22Rv1 (cell line): ENCODE data around the gene KIAA0232.

Source experiments
- CTCF ChIP-seq: fragments of 450-650 bp; IDR thresholded peaks from 2 replicates; pipeline ENCODE4 v1.5.1; 2017; ENCODE audit warnings: mild to moderate bottlenecking
- ZFX ChIP-seq: fragments of 450-650 bp; IDR thresholded peaks from 2 replicates; pipeline ENCODE4 v1.6.1; 2017; ENCODE audit warnings: antibody characterized with exemption, borderline replicate concordance

- no peak for TF ChIP-seq CTCF
- no peak for TF ChIP-seq ZFX
Observed at GRCh38 chr4:6856391-6856790, 73.9 kb downstream of the KIAA0232 start.
